ENCODE measurements around the gene SYVN1.

- no peak for TF ChIP-seq ZNF425 (CRISPR knock-in tag; conservative IDR thresholded peaks at IDR 0.05)
- TF ChIP-seq CTCF (IDR thresholded peaks at IDR 0.05) = no peak
- no peak for TF ChIP-seq PREB (CRISPR knock-in tag; IDR thresholded peaks at IDR 0.05; ENCODE audit: borderline replicate concordance)
- TF ChIP-seq CREB1 (CRISPR knock-in tag; IDR thresholded peaks at IDR 0.05) = no peak
- no peak for TF ChIP-seq IRF2 (CRISPR knock-in tag; IDR thresholded peaks at IDR 0.05; ENCODE audit: borderline replicate concordance, low read depth)
- no peak for TF ChIP-seq MXD4 (CRISPR knock-in tag; IDR thresholded peaks at IDR 0.05; ENCODE audit: borderline replicate concordance)
Observed at GRCh38 chr11:65083134-65083833, 51.0 kb downstream of the SYVN1 start.
